ENCODE results near the gene ITGA3.

ITGA3 gene

GRCh38 chr17:50055426-50056216 lies at the start of gene ITGA3:
TSS of gene ITGA3 (plus strand) at chr17:50056110. CDS start at chr17:50056440, 330 bp downstream.
- DNase-seq (ENCODE audit: low spot score): no peak

GRCh38 chr17:50009282-50009681 lies 46.6 kb upstream of the ITGA3 start:
- no peak for DNase-seq (ENCODE audit: low spot score)

GRCh38 chr17:50013079-50013478 lies 42.8 kb upstream of the ITGA3 start:
- no peak for DNase-seq (ENCODE audit: low spot score)

GRCh38 chr17:50014471-50015088 lies 41.3 kb upstream of the ITGA3 start:
- DNase-seq (ENCODE audit: low spot score): no peak

GRCh38 chr17:50015146-50015545 lies 40.8 kb upstream of the ITGA3 start:
- DNase-seq (ENCODE audit: low spot score): no peak

DNA sequence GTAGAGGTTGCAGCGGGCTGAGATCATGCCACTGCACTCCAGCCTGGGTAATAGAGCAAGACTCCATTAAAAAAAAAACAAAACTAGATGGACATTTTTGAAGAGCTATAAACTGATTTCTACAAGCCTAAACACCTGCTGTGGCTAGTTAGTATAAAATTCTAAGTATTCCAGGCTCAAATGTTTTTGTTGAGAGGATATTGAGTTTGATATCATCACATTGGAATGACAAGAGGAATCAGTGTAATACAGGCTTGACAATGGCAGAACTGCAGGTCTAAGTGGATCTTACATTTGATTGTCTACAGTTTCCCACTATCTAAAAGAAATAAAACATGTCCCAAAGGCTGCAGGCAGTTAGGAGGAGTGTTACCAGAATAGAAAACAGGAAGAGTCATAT lies 37.0 kb upstream of the ITGA3 start:
- DNase-seq (ENCODE audit: low spot score): no peak

- DNase-seq (ENCODE audit: low spot score): no peak
Observed at GRCh38 chr17:50020841-50021599, 34.9 kb upstream of the ITGA3 start.

DNA sequence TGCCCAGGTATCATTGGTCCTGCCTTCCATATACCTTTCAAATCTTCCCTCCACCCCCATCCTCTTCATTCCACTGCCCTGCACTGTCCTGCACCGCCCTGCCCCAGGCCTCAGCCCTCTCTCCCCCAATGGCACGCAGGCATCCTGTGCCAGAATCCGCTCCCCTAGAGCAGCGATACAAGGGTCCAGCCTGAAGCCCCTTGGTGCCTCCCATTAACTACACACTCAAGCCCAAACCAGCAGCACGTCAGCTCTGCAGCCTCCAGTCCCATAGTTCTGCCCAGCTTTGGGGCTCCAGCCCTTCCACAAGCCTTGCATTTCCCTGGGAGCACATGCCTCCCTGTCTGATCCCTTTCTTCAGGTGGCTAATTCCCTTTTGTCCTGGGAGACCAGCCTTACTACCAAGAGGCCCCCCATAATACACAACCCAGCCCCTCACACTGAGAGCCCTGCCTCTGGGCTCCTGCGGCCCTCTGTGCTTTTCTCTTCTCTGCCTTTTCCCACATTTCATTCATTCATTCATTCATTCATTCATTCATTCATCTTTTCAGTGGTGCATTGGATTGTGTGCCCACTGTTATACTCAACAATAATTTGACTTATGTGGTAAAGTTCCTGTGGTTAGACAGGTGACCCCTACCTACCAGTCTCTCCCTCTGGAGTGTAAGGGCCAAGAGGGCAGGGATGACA lies 34.1 kb upstream of the ITGA3 start:
- DNase-seq (ENCODE audit: low spot score): no peak

DNA sequence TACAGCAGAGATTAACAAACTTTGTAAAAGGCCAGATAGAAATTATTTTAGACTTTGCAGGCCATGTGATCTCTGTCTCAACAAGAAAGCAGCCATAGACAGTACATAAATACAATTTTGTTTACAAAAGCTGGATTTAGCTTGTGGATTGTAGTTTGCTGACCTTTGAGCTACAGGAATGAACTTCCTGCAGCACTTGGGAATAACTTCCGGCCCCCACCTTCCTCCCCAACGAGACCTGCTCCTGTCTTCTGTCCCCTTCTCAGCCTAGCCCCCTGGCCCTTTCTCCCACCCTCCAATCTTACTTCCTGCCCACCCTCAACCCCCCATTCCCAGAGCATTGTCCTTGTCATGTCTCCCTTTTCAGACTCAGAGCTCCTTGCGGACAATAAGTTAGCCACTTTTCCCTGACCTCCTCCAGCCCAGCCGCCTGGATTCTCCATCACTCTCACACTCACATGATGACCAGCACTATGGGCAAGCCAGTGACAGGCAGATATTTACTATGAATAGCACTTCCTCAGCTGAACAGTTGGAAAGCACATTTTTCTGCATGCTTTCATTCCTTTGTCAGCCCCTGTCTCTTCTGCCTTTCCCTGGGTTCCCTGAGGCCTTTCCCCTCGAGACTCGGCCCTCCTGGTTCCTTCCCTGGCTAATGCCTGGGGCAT lies 33.3 kb upstream of the ITGA3 start:
- no peak for DNase-seq (ENCODE audit: low spot score)

DNA sequence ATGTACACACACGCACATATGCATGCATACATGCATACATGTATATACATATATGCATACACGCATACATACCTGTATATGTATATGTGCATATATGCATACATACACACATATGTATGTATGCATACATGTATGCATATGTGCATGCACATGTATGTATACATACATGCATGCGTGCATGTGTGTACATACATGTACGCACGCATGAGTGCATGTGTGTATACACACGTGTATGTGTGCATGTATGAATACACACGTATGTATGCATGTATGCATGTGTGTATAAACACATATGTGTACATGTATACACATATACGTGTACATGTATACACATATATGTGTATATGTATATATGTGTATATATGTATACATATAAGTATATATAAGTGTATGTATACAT lies 32.4 kb upstream of the ITGA3 start:
- no peak for DNase-seq (ENCODE audit: low spot score)

DNA sequence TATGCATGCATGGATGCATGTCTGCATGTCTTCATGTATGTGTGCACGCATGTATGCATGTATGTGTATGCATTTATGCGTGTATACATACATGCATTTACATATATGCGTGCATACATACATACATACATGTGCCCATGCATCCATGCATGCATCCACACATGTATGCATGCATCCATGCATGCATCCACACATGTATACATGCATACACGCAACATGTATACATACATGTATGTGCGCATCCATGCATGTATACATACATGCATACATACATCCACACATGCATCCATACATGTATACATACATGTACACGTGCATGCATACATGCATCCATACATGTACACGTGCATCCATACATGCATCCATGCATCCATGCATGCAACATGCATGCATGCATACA lies 31.1 kb upstream of the ITGA3 start:
- no peak for DNase-seq (ENCODE audit: low spot score)

- no peak for DNase-seq (ENCODE audit: low spot score)
Observed at GRCh38 chr17:50026046-50026675, 29.7 kb upstream of the ITGA3 start.

- DNase-seq (ENCODE audit: low spot score): peak; percentile 54
Observed at GRCh38 chr17:50026837-50027171, 29.1 kb upstream of the ITGA3 start.

GRCh38 chr17:50027172-50027880 lies 28.6 kb upstream of the ITGA3 start:
- no peak for DNase-seq (ENCODE audit: low spot score)

- no peak for DNase-seq (ENCODE audit: low spot score)
Observed at GRCh38 chr17:50027881-50028735, 27.8 kb upstream of the ITGA3 start.

DNA sequence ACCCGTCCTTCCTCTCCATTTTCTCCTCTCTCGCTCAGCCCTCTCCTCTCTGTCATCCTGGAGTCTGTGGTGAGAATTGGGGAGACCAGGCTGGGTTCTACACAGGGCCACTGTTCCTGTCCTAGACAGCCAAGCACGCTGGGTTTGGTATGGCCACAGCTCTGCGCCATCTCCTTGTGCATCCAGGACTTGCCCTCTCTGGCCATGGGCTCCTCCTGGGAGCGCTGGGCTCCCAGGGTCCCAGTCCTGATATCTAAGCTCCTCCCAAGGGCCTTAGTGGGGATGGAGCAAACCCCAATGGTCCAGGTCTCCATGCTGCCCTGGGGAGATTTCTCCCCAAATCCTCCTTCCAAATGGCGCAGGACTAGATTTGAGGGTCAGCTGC lies 27.2 kb upstream of the ITGA3 start:
- no peak for DNase-seq (ENCODE audit: low spot score)

- no peak for DNase-seq (ENCODE audit: low spot score)
Observed at GRCh38 chr17:50029185-50029584, 26.7 kb upstream of the ITGA3 start.

- no peak for DNase-seq (ENCODE audit: low spot score)
Observed at GRCh38 chr17:50033316-50033715, 22.6 kb upstream of the ITGA3 start.

- no peak for DNase-seq (ENCODE audit: low spot score)
Observed at GRCh38 chr17:50034498-50035364, 21.2 kb upstream of the ITGA3 start.

Data from hematopoietic multipotent progenitor cell treated with erythropoietin and hydrocortisone succinate and interleukin-3 and kit ligand, for 17 days (in vitro differentiated cells).